GM19238 (cell line): ENCODE results near the gene MEGF6.
A peak's percentile ranks its signal among the peaks of the same experiment; 100 is the strongest.

Experiments used
- DNase-seq: peaks from one replicate; pipeline ENCODE4 v3.0.0; 2011; ENCODE audit warnings: low spot score; ENCODE audit not compliant: insufficient read length

The MEGF6 gene

DNA sequence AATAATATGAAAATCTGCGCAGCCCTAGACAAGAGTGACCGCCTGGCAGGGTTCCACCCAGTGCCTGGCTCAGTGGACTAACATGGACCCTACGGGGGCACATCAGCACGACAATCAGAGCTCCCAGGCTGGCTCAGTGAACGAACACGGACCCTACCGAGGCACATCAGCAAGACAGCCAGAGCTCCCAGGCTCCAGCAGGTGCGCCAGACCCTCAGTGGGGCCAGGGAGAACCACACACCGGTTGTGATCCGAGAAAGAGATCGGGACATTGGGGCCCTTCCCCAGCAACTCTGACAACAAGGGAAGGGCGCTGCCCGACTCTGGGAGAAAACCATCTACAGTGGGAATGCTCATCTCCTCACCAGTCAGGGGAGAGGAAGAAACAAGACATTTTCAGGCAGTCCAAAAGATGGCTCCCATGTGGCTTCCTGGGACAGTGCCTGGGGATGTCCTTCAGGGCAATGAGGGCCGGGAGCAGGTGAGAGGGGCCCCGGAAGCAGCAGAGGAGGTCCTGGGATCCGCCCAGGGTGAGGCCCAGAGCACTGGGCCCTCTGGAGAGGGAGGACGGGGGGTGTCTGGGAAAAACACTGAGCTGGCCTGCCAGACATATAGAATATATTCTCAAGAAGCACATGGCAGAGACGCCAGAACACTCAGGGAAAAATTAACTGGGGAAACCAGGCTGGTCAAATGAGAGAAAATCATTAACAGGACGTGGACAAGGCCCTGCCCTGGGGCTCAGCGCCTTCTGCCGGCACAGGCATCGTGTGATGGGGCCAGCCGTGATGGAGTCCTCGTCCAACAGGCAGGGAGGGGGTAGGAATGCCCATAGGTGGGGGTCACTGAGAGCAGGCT, 152.0 kb downstream of the MEGF6 start:
- DNase-seq = no peak

DNA sequence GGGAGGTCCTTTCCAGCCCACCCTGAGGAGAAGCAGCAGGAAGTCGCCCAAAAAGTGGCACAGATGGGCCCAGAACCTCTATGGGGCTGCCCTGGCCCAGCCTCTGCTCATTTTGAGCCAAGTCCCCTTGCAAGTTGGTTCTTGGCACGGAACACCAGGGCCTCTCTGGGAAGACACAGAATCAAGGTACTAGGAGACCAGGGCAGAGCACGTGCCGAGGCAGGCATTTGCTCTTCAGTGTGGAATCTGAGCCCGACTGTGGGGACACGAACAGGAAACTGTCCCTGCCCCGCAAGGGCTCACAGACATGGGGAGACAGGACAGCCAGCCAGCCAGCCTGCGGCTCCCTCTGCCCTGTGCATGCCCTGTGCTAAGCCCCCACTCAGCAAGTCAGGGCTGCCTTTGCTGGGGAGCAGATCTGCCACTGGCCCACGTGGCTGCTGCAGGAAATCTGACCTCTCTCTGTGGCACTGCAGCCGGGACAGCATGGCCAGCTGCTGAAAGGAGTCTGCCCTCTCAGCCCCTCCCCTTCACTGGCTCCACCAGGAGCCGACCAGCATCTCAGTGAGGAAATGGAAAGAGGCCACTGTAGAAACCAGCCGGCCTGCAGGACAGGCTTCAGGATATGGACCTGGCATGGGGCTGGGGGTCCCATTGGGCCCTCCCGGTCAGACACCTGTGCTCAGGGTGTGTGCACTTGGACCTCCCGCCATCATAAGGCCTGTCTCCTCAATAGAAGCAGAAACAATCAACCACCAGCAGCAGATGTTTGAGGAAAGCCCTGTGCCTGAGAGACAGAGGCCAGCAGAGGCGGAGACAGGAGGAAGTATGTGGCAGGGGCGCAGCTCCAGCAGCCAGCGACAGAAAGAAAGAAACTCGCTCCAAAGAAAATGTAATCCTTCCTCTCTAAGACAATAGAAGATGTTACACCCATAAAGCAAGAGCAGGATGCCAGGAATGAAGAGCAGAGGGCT, 153.1 kb downstream of the MEGF6 start:
- no peak for DNase-seq

DNA sequence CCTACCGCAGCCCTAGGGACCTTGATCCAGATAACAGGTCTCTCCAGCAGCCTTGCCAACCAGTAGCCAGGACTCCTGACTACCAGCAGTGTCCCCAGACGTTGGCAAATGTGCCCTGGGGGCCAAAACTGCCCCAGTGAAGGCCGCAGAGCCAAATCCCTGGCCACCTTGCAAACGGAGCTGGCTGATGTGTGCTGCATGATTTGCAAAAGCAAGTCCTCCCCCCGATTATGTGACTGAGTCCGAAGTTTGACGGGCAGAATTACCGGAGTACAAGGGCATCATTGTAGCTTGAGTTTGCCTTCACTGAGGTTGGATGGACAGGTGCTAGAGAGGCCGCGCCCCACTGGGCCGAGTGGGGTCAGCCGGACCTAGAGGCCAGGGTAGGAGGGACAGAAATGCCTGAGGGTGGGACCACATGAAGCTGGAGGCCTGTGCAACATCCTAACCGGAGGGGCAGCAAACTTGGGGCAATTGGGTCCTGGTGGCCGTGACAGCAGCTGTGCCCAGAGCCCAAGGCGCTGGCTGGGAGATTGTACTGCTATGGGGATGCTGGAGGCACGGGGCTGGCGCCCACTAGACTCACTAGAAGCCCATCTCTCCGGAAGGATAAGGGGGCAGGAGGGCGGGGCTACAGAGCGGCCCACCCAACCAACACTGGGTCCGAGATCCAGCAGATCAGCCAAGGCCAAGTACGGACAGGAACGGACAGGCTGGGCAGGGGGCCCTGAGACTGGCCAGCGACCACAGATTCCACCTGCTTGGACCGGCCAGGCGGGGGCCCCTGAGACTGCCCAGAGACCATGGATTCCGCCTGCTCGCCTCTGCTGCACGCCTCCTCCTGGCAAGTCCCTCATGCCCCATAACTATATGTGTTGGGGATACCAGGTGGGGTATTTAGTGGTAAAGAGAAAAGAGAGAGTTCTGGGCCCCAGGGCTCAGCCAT, 154.1 kb downstream of the MEGF6 start:
- DNase-seq = no peak

DNA sequence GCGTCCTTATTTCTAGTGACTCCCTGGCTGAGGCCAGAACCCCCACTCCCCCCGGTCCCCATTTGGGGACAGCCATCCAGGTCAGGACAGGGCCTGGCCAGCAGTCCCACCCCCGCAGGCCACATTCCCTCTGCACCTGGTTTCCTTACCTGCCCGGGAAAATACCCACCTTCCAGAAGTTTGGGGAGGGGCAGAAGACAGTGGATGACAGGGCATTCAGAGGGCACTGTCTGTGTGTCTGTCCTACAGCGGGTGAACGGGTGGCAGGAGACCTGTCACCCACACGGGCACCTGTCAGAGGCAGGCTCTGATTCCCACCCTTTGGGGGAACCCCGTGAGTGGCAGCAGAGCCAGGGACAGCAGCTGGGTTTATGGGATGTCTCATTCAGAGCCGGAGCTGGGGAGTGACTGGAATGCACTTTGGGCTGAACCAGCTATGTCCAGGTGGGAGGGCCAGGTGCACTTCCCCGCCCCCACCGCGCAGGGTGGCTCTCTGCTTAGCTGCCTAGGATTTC, 154.8 kb downstream of the MEGF6 start:
- no peak for DNase-seq

DNA sequence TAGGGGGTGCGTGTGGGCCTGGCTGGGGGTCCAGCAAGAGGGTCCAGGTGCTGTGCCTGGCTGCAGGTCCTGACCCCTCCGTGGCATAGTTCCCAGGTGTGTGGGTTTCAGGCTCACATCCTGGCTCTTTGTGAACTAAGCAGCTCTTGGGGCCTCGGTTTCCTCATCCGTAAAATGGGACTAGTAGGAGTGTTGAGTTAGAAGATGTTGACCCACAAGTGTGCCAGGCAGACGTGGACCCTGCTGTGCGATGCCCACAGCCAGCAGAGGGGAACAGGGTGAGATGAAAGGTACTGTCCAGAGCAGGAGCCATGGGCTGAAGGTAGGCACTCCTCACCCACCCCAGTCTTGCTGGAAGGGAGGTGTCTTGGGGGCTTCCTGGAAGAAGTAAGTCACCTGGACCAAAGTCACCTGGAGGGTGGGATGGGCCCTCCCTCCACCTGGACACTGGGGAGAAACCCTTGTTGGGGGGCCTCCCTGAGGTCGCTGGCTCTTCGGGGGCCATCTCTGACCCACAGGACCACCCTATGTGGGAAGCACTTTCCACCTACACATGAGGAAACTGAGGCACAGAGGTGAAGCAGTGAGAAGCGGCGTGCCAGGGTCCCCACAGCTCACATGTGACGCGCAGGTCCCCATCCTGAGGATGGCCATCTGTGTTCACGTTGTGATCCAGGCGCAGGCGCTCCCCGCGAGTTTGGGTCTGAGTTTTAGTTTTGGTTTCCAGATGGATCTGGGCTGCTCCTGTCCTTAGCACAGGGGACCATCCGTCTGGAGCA, 155.4 kb downstream of the MEGF6 start:
- DNase-seq = no peak

DNA sequence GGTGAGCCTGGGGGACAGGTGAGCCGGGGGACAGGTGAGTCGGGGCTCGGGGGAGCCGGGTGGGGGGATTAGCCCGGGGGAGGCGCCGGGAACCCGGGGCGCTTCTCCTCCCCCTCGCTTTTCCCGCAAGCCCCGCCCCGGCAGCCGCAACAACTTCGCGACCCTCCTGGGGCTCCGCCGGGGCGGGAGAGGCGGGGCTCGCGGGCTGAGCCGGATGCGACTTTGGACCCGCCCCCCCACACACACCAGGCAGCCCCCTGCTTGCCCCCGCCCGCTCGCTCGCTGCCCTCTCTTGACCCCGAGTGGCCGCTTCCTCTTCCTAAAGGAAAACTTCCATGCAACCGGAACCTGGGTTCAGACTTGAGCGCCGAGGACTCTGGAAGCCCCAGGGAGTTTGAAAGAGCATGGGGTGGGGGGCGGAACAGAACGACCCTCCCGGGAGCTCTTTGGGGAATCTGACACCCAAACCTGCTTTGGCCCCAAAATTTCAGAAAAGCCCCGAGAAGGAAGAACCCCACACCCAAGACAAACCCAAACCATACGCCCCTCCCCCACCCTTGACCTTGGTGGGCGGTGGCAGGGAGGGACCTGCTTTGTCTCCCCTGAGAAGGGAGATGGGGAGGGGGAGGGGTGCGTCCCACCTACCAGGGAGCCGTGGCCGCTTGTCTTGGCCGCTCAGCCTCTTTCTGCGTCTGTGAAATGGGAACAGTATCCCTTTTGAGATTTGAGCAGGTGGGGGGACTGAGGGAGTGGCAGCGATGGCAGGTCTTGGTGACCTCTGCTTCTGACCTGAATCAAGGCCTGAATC, 156.3 kb downstream of the MEGF6 start:
- DNase-seq = no peak

DNA sequence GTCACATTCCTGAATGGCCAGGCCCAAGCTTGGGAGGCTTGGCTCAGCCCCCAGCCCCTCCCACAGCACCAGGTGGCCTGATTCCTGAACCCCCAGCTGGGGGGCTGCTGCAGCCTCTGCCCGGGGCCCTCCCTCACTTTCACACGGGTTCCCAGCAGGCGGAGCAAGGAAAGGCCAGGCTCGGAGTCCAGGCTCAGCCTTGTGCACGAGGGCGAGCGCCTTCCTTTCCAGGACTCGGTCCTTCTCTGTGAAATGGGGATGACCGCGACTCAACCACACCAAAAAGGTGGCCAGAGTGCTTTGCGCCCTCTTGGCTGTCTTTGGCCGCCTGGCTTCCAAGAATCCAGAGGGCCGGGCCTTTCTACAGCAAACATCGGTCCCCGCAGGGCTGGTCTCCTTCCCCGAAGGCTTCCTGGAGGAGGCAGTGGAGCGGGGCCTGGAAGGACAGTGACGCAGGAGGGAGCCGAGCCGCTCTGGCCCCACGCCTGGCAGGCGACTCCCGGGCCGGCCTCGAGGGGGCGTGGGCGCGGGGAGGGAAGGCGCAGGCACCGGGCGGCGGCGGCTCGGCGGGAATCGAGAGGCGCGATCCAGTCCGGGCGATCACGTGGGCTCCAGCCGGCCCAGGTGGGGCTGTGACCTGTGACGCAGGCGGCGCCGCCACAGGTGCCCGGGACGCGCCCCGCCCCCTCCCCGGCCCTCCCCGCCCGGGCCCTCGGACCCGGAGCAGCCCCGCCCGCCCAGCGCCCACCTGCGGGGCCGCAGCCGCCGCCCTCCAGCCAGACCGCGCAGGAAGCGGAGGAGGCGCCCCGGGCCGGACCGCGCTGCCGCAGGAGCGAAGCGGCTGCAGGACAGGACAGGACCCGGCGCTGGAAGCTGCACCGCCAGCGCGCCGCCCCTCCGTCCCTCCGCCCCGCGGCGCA, 157.2 kb downstream of the MEGF6 start, which contains the start of gene ARHGEF16:
Gene ARHGEF16 (plus strand): TSS at position 775 of the 920 bp plus-strand sequence. CDS start 8,420 bp downstream, outside the sequence.
- DNase-seq = no peak

DNA sequence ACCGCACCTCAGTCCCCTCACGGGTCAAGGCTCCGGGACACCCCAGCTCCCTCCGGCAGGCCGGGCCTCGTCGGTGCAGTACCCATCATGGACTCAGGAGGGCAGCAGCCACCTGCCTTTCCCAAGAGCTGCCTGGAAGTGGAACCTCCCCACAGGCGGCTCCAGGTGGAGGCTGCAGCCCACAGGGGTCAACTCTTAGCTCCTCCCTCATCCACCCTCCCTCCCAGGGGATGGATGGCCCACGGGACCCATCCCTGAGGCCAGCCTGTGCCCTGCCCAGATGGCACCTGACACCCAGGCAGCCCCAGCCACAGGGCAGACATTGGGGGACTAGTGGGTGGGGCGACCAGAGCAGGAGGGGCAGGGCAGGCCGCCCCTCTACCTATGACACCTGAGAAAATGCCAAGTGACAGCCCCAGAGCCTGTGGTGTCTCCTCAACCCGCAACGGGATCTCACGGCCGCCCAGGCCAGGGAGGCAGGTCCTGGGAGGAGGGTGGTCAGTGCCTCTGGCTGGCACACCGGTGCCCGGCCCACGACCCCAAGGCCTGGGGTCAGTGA, 158.0 kb downstream of the MEGF6 start:
- peak; percentile 87 for DNase-seq

DNA sequence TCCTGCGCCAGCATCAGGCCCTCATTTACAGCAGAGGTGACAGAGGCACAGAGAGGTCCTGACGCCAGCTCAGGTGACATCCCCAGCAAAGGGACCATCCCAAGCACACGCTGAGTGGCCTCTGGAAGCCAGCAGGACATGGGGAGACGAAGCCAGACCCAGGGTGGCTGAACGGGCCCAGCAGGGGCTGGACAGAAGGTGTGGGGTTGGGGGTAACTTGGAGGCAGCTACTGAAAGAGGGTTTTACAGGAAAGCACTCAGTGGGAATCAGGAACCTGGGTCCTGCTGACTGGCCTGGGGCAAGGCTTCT, 158.5 kb downstream of the MEGF6 start:
- no peak for DNase-seq

DNA sequence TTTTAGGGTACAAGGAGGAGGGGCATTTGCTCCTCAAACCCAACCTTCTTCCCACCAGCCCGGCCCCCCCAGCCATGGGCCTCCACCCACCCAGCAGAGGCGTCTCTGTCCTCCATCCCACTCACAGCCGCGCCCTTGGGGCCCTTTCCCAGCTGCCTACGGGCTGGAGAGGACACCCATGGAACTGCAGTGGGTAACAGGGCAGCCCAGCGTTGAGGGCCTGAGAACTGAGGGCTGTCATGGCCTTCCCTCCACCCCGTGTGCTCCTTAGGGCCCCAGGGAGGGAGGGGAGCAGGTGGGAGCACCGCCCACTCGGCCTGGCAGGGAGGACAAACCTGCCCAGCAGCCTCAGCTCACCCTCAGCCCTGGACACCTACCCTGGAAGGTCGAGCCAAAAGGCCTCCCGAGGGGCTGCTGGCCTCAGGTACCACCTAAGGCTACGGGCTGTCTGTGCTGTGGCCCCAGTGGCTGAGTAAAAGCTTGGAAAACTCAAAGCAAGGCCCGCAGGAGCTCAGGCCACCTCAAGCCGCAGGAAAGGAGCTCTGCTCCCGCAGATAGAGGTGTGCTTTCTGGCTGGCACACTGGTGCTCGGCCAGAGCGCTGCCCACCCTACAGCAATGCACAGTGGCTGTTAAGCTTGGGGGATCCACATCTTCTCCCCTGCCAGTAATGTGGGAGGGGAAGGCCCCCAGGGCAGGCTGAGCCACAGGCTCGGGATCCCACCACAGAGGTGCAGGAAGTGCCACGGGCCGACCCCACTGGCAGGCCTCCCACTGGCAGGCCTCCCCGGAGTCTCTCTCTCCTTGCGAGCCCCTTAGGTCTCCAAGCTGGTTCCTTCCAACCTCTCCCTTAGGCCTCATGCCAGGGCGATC, 159.1 kb downstream of the MEGF6 start:
- DNase-seq = no peak

DNA sequence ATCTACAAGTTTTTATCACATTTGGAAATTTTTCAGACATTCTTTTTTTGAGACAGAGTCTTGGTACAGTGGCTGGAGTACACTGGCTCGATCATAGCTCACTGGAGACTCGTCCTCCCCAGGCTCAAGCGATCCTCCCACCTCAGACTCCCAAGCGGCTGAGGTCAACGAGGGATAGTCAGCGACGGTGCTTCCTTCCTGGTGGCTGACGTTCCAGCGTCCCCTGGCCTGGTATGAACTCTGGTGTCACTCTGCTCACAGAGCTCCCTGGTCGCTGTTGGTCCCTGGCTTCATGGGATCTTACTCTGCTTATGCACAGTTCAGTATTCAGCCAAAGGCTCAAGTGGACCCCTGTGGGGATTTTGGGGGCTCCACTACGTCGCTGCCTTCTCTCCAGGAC, 160.3 kb downstream of the MEGF6 start:
- no peak for DNase-seq

DNA sequence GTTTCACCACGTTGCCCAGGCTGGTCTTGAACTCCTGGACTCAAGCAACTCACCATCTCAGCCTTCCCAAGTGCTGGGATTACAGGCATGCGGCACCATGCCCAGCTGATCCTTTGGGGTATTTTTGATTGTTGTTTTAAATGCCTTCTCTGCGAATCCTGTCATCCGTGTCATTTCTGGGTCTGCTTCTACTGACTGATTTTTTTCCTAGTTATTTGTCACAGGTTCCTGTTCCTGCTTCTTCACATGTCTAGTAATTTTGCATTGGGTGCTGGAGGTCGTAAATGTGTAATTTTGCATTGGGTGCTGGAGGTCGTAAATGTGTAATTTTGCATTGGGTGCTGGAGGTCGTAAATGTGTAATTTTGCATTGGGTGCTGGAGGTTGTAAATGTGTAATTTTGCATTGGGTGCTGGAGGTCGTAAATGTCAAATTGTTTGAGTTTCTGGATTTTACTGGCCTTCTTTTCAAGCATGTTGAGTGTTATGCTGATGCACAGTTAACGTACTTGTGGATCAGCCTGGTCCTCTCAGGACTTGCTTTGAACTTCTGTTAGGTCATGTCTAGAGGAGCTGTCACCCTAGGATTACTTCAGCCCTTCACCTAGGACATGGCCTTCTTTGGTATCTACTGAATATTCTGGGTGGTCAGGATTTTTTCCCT, 161.0 kb downstream of the MEGF6 start:
- DNase-seq = no peak

DNA sequence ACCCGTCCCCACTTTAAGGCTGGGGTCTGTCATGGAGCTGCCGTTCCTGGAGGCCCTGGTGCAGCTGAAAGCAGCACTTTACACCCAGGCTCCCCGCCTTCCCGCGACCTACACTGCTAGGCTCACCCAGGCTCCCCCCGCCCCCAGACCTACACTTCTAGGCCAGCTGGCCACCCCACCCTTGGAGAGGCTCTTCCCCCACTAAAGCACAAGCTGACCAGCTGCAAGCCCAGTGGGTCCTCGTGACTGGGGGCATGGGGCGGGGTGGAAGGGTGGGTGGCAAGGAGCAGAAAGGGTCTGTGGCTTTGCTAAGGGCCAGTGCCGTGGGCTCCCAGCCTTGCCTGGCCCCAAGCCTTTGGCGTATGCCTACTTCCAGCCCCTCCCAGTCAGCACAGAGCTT, 166.6 kb downstream of the MEGF6 start:
- no peak for DNase-seq

DNA sequence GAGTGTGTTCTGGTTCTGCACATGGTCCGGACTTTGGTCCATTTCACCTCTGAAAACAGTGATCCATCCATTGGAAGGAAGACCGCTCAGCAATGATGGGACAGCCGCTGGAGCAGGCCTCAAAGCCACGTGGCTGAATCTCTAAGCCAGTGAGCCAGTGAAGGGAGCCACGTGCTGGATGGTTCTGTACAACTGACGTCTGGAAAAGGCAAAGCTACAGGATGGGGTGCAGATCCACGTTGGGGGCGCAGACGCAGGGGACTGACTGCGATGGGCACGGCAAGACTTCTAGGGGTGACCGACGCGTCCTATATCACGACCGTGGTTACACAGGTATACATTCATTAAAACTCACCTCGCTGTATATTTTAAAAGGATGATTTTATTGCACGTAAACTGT, 167.0 kb downstream of the MEGF6 start:
- DNase-seq = no peak

DNA sequence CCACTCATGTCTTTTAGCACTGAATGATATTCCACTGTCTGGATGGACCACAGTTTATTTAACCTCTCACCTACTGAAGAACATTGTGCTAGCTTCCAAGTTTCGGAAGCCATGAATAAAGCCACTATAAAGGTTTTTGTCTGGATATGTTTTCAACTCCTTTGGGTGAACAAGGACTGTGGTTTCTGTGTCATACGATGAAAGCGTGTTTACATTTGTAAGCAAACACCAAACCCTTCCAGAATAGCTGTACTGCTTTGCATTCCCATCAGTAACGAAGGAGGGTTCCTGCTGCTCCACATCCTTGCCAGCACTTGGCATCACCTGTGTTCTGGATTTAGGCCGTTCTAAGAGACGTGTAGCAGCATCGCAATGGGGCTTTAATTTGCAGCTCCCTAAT, 167.5 kb downstream of the MEGF6 start:
- DNase-seq = no peak

DNA sequence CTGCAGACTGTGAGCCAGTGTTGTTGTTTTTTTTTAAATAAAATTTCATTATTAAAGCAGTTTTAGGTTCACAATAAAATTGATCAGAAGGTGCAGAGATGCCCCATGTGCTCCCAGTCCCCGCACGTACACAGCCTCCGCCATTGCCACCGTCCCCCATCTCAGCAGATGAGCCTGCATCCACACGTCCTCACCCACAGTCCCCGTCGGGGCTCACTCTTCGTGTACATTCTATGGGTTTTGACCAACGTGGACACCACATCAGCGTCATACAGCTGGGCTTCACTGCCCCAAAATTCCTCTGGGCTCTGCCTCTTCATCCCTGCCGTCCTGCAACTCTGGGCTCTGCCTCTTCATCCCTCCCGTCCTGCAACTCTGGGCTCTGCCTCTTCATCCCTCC, 168.4 kb downstream of the MEGF6 start:
- no peak for DNase-seq
